HEK293 (cell line): Measurements from ENCODE around the gene TNN.

Experiments
- PRDM4 ChIP-seq: fragments of 450-650 bp; formaldehyde crosslinking; IDR thresholded peaks from 2 replicates; pipeline ENCODE4 v1.5.1; 2017; ENCODE audit warnings: missing biosample characterization, missing genetic modification characterization
- ZBTB26 ChIP-seq: fragments of 450-650 bp; formaldehyde crosslinking; optimal IDR thresholded peaks from 2 replicates; pipeline ENCODE3; 2016; ENCODE audit warnings: missing biosample characterization, mild to moderate bottlenecking, missing genetic modification characterization
- ZNF274 ChIP-seq, 2 experiments: fragments of 200-500 bp in 1 of 2; fragments of 450-650 bp in 1 of 2; sonication (Bioruptor generic) in 1 of 2; formaldehyde crosslinking in 1 of 2; IDR thresholded peaks; 2 replicates each; pipeline versions ENCODE4 v1.5.1 to v1.6.1; 2014 to 2016; ENCODE audit warnings: borderline replicate concordance in 1 of 2, inconsistent platforms in 1 of 2, low read length in 1 of 2, missing biosample characterization in 1 of 2, missing genetic modification characterization in 1 of 2
- TF ChIP-seq, protein P1 (sequence below): fragments of 450-650 bp; formaldehyde crosslinking; IDR thresholded peaks from 2 replicates; pipeline ENCODE4 v1.5.1; 2016; ENCODE audit warnings: missing biosample characterization, missing genetic modification characterization, low read depth
- TF ChIP-seq, protein P2 (sequence below): fragments of 450-650 bp; formaldehyde crosslinking; IDR thresholded peaks from 2 replicates; pipeline ENCODE4 v1.5.1; 2016; ENCODE audit warnings: missing biosample characterization, missing genetic modification characterization

GRCh38 chr1:175179837-175180590 lies 112.4 kb downstream of the TNN start:
- TF ChIP-seq, protein P1, sequence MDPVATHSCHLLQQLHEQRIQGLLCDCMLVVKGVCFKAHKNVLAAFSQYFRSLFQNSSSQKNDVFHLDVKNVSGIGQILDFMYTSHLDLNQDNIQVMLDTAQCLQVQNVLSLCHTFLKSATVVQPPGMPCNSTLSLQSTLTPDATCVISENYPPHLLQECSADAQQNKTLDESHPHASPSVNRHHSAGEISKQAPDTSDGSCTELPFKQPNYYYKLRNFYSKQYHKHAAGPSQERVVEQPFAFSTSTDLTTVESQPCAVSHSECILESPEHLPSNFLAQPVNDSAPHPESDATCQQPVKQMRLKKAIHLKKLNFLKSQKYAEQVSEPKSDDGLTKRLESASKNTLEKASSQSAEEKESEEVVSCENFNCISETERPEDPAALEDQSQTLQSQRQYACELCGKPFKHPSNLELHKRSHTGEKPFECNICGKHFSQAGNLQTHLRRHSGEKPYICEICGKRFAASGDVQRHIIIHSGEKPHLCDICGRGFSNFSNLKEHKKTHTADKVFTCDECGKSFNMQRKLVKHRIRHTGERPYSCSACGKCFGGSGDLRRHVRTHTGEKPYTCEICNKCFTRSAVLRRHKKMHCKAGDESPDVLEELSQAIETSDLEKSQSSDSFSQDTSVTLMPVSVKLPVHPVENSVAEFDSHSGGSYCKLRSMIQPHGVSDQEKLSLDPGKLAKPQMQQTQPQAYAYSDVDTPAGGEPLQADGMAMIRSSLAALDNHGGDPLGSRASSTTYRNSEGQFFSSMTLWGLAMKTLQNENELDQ: no peak
- TF ChIP-seq ZBTB26 (tag by site-specific recombination) (no peak), ZNF274 (IDR thresholded peaks at IDR 0.05; ENCODE audit: low read length) (no peak), ZNF274 (tag by site-specific recombination; IDR thresholded peaks at IDR 0.05; ENCODE audit: borderline replicate concordance) (no peak), PRDM4 (tag by site-specific recombination) (no peak)
- TF ChIP-seq, protein P2, sequence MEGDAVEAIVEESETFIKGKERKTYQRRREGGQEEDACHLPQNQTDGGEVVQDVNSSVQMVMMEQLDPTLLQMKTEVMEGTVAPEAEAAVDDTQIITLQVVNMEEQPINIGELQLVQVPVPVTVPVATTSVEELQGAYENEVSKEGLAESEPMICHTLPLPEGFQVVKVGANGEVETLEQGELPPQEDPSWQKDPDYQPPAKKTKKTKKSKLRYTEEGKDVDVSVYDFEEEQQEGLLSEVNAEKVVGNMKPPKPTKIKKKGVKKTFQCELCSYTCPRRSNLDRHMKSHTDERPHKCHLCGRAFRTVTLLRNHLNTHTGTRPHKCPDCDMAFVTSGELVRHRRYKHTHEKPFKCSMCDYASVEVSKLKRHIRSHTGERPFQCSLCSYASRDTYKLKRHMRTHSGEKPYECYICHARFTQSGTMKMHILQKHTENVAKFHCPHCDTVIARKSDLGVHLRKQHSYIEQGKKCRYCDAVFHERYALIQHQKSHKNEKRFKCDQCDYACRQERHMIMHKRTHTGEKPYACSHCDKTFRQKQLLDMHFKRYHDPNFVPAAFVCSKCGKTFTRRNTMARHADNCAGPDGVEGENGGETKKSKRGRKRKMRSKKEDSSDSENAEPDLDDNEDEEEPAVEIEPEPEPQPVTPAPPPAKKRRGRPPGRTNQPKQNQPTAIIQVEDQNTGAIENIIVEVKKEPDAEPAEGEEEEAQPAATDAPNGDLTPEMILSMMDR: no peak
